ENCODE data around the gene CLEC16A. TPM values are rescaled to one million over a fixed set of nuclear protein-coding genes. Genes with fewer than 3 reads are reported as not detected.

The CLEC16A gene
- total and polyA plus RNA-seq, 2 experiments from 2014 or later, result 9.9 to 24.1 TPM

DNA sequence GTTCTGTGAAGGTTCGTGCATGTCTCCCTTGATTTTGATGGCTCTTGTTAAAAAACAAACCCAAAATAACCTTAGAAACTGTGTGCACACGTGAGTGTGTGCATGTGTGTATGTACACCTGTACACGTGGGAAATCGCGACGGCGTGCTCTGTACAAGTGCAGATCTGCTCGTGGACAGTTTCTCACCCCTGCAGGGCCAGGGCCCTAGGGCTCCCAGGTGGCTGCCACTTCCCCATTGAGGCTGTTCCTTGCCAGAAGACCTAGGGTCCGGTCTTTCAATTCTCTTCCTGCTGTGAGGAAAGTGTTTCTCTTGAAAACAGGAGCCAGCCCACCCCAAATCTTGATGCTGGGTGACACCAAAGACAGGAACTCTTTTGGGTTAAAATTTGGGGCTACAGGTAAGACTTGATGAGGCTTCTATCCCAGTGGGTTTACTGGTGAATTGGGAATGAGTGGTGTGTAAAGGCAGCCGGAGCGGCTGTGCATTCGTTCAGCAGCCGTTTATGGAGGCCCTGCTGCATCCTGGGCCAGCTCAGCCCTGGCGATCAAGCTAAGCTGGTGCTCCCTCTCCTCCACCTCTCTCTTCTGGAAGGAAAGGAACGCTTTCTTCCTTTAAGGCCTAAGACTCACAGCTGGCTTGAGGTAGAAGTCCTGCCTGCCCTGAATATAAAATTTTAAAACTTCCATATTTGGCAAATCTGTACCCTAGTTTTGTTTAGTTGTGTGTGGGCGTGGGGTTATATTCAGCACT lies 137.9 kb downstream of the CLEC16A start:
- peaks cover 3% of the 10 kb centered on the region; the same call in 1 of the 2 replicates for H3K4me1 ChIP-seq (ENCODE audit: insufficient read depth)
- H3K36me3 Mint-ChIP-seq (ENCODE audit: low read depth), result peaks cover 3% of the 10 kb centered on the region; the same call in 1 of the 3 replicates

More for the DNA sequence above, 137.9 kb downstream of the CLEC16A start:
- Histone ChIP-seq H2AFZ (no peak overlapping the region), H3K4me2 (no peak overlapping the region), H3K27ac (ENCODE audit: low read depth) (no peak overlapping the region), H3K79me2 (replicated peaks; ENCODE audit: insufficient read depth) (no peaks in the 10 kb centered on the region), H3K27me3 (ENCODE audit: insufficient read depth) (no peaks in the 10 kb centered on the region), H3K9me2 (ENCODE audit: insufficient read depth) (no peaks in the 10 kb centered on the region), H3K36me3 (ENCODE audit: insufficient read depth) (no peaks in the 10 kb centered on the region), H3F3A (replicated peaks; ENCODE audit: low read depth) (no peaks in the 10 kb centered on the region), H4K20me1 (replicated peaks; ENCODE audit: insufficient read depth) (no peaks in the 10 kb centered on the region), H3K4me3 (no peak overlapping the region)
- H3K27ac Mint-ChIP-seq, result no peak overlapping the region
- no peak for DNase-seq (ENCODE audit: low spot score)
- no peak overlapping the region for H3K4me3 Mint-ChIP-seq
- H3K27me3 Mint-ChIP-seq (ENCODE audit: insufficient read depth, low read depth, poor library complexity), result peaks cover 6% of the 10 kb centered on the region
- peaks cover 10% of the 10 kb centered on the region for H3K4me1 Mint-ChIP-seq
- TF ChIP-seq JUNB (IDR thresholded peaks at IDR 0.05; ENCODE audit: unreplicated experiment) (no peak), CREB1 (CRISPR knock-in tag; IDR thresholded peaks at IDR 0.05; ENCODE audit: low read depth) (no peak), POLR2AphosphoS5 (IDR thresholded peaks at IDR 0.05; ENCODE audit: low read depth) (no peak), EZH2phosphoT487 (IDR thresholded peaks at IDR 0.05; ENCODE audit: unreplicated experiment) (no peak), EZH2 (IDR thresholded peaks at IDR 0.05; ENCODE audit: low read depth, unreplicated experiment) (no peak), NANOG (IDR thresholded peaks at IDR 0.05; ENCODE audit: borderline replicate concordance) (no peak), ZNF114 (CRISPR knock-in tag; IDR thresholded peaks at IDR 0.05) (no peak)
- TF ChIP-seq, protein P1, sequence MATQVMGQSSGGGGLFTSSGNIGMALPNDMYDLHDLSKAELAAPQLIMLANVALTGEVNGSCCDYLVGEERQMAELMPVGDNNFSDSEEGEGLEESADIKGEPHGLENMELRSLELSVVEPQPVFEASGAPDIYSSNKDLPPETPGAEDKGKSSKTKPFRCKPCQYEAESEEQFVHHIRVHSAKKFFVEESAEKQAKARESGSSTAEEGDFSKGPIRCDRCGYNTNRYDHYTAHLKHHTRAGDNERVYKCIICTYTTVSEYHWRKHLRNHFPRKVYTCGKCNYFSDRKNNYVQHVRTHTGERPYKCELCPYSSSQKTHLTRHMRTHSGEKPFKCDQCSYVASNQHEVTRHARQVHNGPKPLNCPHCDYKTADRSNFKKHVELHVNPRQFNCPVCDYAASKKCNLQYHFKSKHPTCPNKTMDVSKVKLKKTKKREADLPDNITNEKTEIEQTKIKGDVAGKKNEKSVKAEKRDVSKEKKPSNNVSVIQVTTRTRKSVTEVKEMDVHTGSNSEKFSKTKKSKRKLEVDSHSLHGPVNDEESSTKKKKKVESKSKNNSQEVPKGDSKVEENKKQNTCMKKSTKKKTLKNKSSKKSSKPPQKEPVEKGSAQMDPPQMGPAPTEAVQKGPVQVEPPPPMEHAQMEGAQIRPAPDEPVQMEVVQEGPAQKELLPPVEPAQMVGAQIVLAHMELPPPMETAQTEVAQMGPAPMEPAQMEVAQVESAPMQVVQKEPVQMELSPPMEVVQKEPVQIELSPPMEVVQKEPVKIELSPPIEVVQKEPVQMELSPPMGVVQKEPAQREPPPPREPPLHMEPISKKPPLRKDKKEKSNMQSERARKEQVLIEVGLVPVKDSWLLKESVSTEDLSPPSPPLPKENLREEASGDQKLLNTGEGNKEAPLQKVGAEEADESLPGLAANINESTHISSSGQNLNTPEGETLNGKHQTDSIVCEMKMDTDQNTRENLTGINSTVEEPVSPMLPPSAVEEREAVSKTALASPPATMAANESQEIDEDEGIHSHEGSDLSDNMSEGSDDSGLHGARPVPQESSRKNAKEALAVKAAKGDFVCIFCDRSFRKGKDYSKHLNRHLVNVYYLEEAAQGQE (IDR thresholded peaks at IDR 0.05; ENCODE audit: unreplicated experiment), result no peak
- TF ChIP-seq, protein P2, sequence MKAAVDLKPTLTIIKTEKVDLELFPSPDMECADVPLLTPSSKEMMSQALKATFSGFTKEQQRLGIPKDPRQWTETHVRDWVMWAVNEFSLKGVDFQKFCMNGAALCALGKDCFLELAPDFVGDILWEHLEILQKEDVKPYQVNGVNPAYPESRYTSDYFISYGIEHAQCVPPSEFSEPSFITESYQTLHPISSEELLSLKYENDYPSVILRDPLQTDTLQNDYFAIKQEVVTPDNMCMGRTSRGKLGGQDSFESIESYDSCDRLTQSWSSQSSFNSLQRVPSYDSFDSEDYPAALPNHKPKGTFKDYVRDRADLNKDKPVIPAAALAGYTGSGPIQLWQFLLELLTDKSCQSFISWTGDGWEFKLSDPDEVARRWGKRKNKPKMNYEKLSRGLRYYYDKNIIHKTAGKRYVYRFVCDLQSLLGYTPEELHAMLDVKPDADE (IDR thresholded peaks at IDR 0.05), result no peak
- TF ChIP-seq, protein P3, sequence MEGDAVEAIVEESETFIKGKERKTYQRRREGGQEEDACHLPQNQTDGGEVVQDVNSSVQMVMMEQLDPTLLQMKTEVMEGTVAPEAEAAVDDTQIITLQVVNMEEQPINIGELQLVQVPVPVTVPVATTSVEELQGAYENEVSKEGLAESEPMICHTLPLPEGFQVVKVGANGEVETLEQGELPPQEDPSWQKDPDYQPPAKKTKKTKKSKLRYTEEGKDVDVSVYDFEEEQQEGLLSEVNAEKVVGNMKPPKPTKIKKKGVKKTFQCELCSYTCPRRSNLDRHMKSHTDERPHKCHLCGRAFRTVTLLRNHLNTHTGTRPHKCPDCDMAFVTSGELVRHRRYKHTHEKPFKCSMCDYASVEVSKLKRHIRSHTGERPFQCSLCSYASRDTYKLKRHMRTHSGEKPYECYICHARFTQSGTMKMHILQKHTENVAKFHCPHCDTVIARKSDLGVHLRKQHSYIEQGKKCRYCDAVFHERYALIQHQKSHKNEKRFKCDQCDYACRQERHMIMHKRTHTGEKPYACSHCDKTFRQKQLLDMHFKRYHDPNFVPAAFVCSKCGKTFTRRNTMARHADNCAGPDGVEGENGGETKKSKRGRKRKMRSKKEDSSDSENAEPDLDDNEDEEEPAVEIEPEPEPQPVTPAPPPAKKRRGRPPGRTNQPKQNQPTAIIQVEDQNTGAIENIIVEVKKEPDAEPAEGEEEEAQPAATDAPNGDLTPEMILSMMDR (conservative IDR thresholded peaks at IDR 0.05; ENCODE audit: low read depth in 2 of 2), result no peak
- ATAC-seq, result no peak
- H3K9me3 Mint-ChIP-seq, result no peaks in the 10 kb centered on the region

All from GM23338 (cell line).